K562 (cell line): ENCODE measurements around the gene UCKL1. TPM values are rescaled to one million over a fixed set of nuclear protein-coding genes. Genes with fewer than 3 reads are reported as not detected.

ENCODE experiments used
- CEBPG ChIP-seq, 3 experiments: fragments of 200-800 bp in 1 of 3; sonication (Bioruptor generic) in 1 of 3; sonication (generic) in 1 of 3; formaldehyde crosslinking in 1 of 3; IDR thresholded peaks in 2 of 3; conservative IDR thresholded peaks in 1 of 3; 2 replicates each; pipeline versions ENCODE4 v1.6.1 to v1.8.0; 2016 to 2022; ENCODE audit warnings: missing compliant biosample characterization in 2 of 3, missing genetic modification characterization in 2 of 3, mild to moderate bottlenecking in 1 of 3, missing genetic modification reagents in 1 of 3
- DPF2 ChIP-seq: fragments of 450-650 bp; IDR thresholded peaks from 2 replicates; pipeline ENCODE4 v1.6.1; 2016
- ESRRB ChIP-seq: fragments of 250-450 bp; sonication (Bioruptor Pico); IDR thresholded peaks from 2 replicates; pipeline ENCODE4 v1.5.0; 2020; ENCODE audit warnings: mild to moderate bottlenecking, moderate library complexity, borderline replicate concordance
- GABPB2 ChIP-seq: fragments of 250-450 bp; sonication (Bioruptor Pico); conservative IDR thresholded peaks from 2 replicates; pipeline ENCODE4 v1.5.1; 2021; ENCODE audit warnings: mild to moderate bottlenecking
- KLF1 ChIP-seq: fragments of 450-650 bp; IDR thresholded peaks from 2 replicates; pipeline ENCODE4 v1.6.1; 2016; ENCODE audit warnings: missing genetic modification characterization, missing compliant biosample characterization
- MTF1 ChIP-seq: fragments of 250-450 bp; sonication (Bioruptor Pico); IDR thresholded peaks from 2 replicates; pipeline ENCODE4 v1.9.0; 2021; ENCODE audit warnings: moderate library complexity, mild to moderate bottlenecking, inconsistent platforms, borderline replicate concordance
- PML ChIP-seq: IDR thresholded peaks from 2 replicates; pipeline ENCODE4 v1.6.1; 2012; ENCODE audit warnings: low read length, inconsistent platforms
- POLR2AphosphoS2 ChIP-seq: IDR thresholded peaks from 2 replicates; pipeline ENCODE4 v1.6.1; 2012; ENCODE audit warnings: low read length, improper control_type of control experiment
- RBM22 ChIP-seq: fragments of 200-400 bp; formaldehyde crosslinking; IDR thresholded peaks from 2 replicates; pipeline ENCODE4 v1.6.1; 2018; ENCODE audit warnings: low read length, low read depth; ENCODE audit not compliant: poor library complexity, severe bottlenecking
- RHOXF2B ChIP-seq: fragments of 250-450 bp; sonication (Bioruptor Pico); conservative IDR thresholded peaks from 2 replicates; pipeline ENCODE4 v1.5.1; 2021
- SLC30A9 ChIP-seq: fragments of 250-450 bp; sonication (Bioruptor Pico); IDR thresholded peaks from 2 replicates; pipeline ENCODE4 v1.8.0; 2022; ENCODE audit warnings: mild to moderate bottlenecking, moderate library complexity
- TFAP4 ChIP-seq: sonication (generic); formaldehyde crosslinking; IDR thresholded peaks from 2 replicates; pipeline ENCODE4 v1.8.0; 2022; ENCODE audit warnings: missing genetic modification reagents, mild to moderate bottlenecking, moderate library complexity, borderline replicate concordance
- TOE1 ChIP-seq, 2 experiments: fragments of 450-650 bp in 1 of 2; sonication (generic) in 1 of 2; formaldehyde crosslinking in 1 of 2; IDR thresholded peaks; 2 replicates each; pipeline versions ENCODE4 v1.7.1 to v1.8.0; 2016 to 2022; ENCODE audit warnings: borderline replicate concordance in 2 of 2, mild to moderate bottlenecking in 2 of 2, antibody characterized with exemption in 1 of 2, inconsistent platforms in 1 of 2, low read depth in 1 of 2, missing genetic modification reagents in 1 of 2, moderate library complexity in 1 of 2
- USF2 ChIP-seq: sonication (generic); formaldehyde crosslinking; IDR thresholded peaks from 2 replicates; pipeline ENCODE4 v1.5.0; 2020; ENCODE audit warnings: missing genetic modification reagents
- ZFPM2 ChIP-seq: fragments of 250-450 bp; sonication (Bioruptor Pico); IDR thresholded peaks from 2 replicates; pipeline ENCODE4 v1.5.1; 2022; ENCODE audit warnings: mild to moderate bottlenecking
- ZNF165 ChIP-seq: fragments of 250-450 bp; sonication (Bioruptor Pico); IDR thresholded peaks from 2 replicates; pipeline ENCODE4 v1.4.0; 2020; ENCODE audit warnings: borderline replicate concordance
- ZNF384 ChIP-seq: IDR thresholded peaks from 2 replicates; pipeline ENCODE4 v1.6.1; 2012; ENCODE audit warnings: low read depth, low read length, improper control_type of control experiment
- ZNF398 ChIP-seq: fragments of 250-450 bp; sonication (Bioruptor Pico); IDR thresholded peaks from 2 replicates; pipeline ENCODE4 v1.8.0; 2021; ENCODE audit warnings: moderate library complexity, mild to moderate bottlenecking, inconsistent platforms
- ZNF518B ChIP-seq: fragments of 250-450 bp; sonication (Bioruptor Pico); IDR thresholded peaks from 2 replicates; pipeline ENCODE4 v1.5.0; 2021; ENCODE audit warnings: mild to moderate bottlenecking, moderate library complexity
- ZNF589 ChIP-seq: fragments of 200-800 bp; sonication (Bioruptor generic); IDR thresholded peaks from 2 replicates; pipeline ENCODE4 v1.6.1; 2016; ENCODE audit warnings: low read depth, missing genetic modification characterization, missing compliant biosample characterization
- polyA plus RNA-seq, 8 experiments: library from polyadenylated mRNA; depleted of rRNA in 4 of 8; stranded (reverse) in 5 of 8; unstranded in 3 of 8; fragments of >200 nt; fragmentation: Nextera tagmentation in 2 of 8; fragmentation: Illumina TruSeq in 1 of 8; extraction: Ambion mirVana in 2 of 8; extraction: Trizol in 1 of 8; gene quantifications; 2 replicates each; pipeline versions ENCODE4 v1.2.1 to v1.2.3, GENCODE V29; 2011 to 2014; ENCODE audit warnings: inconsistent platforms in 1 of 8, missing spikeins in 1 of 8
- total RNA-seq, 7 experiments: library from RNA; depleted of rRNA in 6 of 7; stranded (reverse); fragments of >200 nt in 6 of 7; fragmentation: Illumina TruSeq in 2 of 7; extraction: Trizol in 2 of 7; gene quantifications; 2 replicates each; pipeline versions ENCODE4 v1.2.1 to v1.2.3, GENCODE V29; 2011 to 2021; ENCODE audit warnings: low replicate concordance in 1 of 7

UCKL1 gene
- total and polyA plus RNA-seq, 9 of the 15 experiments (the other 6 are each of a cell fraction or from before 2014, with no cell fraction given), result 3.1 to 52.8 (median 24.2) TPM

GRCh38 chr20:63894358-63895201, 61.6 kb downstream of the UCKL1 start, which contains the start of gene DNAJC5 (continued):
- TF ChIP-seq PML (no peak), KLF1 (tag) (peak; percentile 38; the same call in 1 of the 2 replicates), RHOXF2B (CRISPR knock-in tag) (no peak), ESRRB (no peak), DPF2 (no peak), TFAP4 (peak; percentile 59; the same call in 1 of the 2 replicates), RBM22 (no peak), CEBPG (CRISPR knock-in tag; IDR thresholded peaks at IDR 0.05) (no peak), CEBPG (tag; conservative IDR thresholded peaks at IDR 0.05 in 1 of 2, IDR thresholded peaks at IDR 0.05 in 1 of 2) (no peak), ZNF384 (no peak), ZNF518B (CRISPR knock-in tag) (no peak), TOE1 (IDR thresholded peaks at IDR 0.05; ENCODE audit: borderline replicate concordance) (no peak), TOE1 (CRISPR knock-in tag; IDR thresholded peaks at IDR 0.05; ENCODE audit: borderline replicate concordance, low read depth) (no peak), SLC30A9 (CRISPR knock-in tag) (no peak), ZNF589 (peak; percentile 48; the same call in 1 of the 2 replicates), ZNF165 (CRISPR knock-in tag) (no peak), POLR2AphosphoS2 (no peak), MTF1 (no peak), ZFPM2 (no peak), USF2 (CRISPR knock-in tag) (no peak), GABPB2 (CRISPR knock-in tag) (no peak), ZNF398 (CRISPR knock-in tag) (no peak)
